GM12874 (cell line): ENCODE results near the gene DSTN.

Experiments used
- CTCF ChIP-seq: IDR thresholded peaks from 2 replicates; pipeline ENCODE4 v1.5.1; 2011; ENCODE audit warnings: low read depth, mild to moderate bottlenecking, control low read depth, low read length, moderate library complexity; ENCODE audit not compliant: insufficient read depth

DSTN gene

DNA sequence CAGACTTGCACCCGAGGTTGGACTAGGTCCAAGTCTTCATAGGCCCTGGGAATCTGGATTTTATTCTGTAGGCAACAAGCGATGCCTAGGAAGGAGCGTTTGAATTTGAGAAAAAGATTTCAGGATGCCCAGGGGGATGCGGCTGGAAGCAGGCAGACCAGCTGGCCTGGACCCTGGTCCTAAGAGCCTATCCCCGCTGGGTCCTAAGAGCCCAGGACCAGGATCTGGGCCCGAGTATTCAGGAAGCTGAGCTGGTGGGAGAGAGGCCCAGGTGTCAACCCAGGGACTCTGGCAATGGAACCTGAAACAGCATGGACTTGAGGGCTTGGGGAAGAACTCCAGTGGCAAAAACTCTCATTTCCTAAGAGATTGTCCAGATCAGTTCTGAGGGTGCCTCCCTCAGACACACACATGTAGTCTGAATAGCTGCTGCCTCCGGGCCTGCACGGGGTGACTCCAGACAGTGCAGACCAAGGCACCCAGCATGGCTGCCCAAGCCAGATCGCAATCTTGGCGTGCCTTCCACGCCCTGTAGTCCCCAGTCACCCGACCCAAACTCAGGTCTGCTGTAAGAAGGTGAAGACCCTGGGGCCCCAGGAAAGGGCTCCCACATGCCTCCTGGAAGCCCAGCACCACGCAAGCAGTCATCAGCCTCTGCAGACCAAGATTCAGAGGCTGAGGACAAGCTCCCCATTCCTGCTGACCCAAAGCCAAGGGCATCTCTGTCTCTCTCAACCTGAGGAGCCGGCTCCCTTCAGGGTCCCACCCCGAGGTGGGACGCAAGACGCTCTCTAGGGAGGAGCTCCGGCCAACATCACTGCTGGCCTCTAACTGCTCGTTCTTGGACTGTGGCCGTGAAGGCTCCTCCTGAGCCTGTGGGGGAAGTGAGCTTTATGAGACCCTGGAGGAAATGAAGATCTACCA is 77.8 kb downstream of the DSTN start:
- no peak for TF ChIP-seq CTCF

DNA sequence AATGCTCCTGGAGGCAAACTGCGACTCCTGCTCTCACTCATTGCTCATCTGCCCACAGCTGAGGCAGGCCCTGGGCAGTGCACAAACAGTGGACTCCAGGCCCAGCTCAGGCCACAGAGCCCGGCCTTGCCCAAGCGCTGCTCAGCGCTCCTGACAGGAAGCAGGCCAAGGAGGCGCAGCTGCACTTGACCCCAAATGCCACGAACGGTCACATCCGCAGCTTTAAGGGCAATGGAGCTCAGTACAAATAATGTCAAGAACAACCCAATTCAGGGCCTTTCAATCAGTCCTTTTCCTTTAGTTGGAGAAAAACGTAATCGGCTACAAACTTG is 78.4 kb downstream of the DSTN start:
- no peak for TF ChIP-seq CTCF

GRCh38 chr20:17648791-17649730 is 79.2 kb downstream of the DSTN start:
- TF ChIP-seq CTCF: peak; percentile 51

DNA sequence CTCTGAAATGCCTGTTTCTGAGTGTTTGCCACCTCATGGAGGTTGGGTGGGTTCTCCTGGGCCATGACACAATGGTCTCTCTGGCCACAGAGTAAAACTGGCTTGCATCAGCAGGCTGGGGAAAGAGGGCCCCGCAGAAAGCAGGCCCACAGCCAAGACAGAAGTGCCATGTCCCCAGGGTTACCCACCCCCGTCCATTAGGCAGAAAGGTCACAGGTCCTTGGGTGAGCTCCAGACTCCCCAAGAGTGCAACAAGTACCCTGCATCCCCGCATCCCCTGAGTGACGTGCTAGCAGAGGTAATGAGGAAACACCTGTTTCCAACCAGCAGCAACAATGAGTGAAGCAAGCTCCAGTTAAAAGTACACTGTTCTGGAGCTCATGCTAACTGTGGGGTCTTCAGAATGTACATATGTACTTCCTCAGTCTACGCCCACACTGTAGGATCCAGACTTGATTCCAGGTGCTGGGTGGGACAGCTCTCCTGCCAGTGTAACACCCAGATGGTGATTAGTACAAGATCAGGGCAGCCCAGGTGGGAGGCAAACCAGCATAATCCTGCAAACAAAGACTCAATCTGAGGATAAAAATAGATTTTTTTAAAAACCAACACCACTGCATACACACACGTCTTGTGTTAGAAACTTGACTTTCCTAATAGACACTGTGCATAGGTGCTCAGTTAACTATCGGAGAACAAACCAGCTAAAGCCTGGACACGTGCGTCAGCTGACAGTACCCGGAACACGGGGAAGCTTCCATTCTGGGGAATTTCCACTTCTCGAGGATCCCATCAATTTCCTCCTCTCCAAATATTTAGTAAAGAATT is 80.6 kb downstream of the DSTN start:
- no peak for TF ChIP-seq CTCF

DNA sequence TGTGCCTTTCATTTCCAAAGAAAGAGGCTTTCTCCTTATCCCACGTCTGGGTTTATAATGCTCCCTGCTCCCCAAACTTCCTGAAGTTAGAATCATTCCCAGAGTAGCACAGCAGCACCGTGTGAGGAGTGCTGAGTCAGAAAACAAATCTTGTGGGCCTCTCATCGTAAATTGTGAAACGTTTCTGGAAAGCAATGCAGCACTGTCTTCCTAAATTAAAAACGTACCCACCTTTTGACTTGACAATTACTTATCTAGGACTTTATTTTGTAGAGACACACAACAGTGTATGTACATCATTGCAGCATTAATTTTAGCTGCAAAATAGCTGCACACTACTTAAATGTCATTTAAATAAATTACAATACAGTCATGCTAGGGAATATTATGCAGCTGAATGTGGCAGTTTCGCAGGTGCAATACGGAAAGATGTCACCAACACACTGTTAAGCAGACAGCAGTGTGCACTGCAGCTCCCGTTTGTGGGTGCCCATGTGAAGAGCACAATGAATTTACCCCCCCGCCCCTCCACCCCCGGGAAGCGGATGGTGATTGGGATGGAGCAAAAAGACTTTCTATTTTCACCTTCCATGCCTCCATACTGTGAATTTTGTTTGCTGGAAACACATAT is 81.4 kb downstream of the DSTN start:
- no peak for TF ChIP-seq CTCF

DNA sequence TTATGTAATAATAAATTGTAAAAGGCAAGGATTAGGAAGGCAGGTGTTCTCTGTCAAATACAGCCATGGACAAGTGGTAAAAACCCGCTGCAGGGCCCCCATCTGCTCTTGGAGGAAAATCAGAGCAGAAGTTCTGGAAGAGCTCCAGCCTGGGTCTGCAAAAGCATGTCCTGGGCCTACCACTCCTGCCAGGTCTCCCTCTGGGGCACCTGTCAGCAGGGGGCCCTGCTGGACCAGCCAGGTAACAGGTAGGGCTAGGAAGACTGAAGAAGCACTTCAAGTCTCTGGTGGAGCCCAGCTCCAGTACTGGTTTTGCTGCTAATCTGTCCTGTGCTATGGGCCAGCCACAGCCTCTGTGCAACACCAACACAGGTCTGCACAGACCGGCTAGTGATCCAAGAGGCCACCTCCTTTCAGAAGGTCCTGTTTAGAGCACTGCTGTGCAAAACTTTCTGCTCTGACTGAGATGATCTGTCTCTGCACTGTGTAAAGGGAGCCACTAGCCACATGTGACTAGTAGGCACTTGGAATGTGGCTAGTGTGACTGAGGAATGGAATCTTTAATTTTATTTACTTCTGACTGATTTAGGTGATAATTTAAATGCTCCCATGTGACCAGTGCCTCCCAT is 82.0 kb downstream of the DSTN start:
- no peak for TF ChIP-seq CTCF
